ENCODE results near the gene MICAL3. TPM values are rescaled to one million over a fixed set of nuclear protein-coding genes. Genes with fewer than 3 reads are reported as not detected.

MICAL3 gene
- polyA plus RNA-seq, 3 donors, result 0.23 to 0.84 TPM; not detected in 1

GRCh38 chr22:17870407-17870806 is 154.0 kb downstream of the MICAL3 start:
- Mint-ChIP-seq H3K4me1 (peaks cover 8% of the 10 kb centered on the region), H3K36me3 (peaks cover 2% of the 10 kb centered on the region in 2 donors), H3K27me3 (ENCODE audit: low read depth in 3 of 3) (no peaks in the 10 kb centered on the region), H3K9me3 (no peaks in the 10 kb centered on the region), H3K4me3 (no peak overlapping the region), H3K27ac (no peak overlapping the region)
- no peaks in the 10 kb centered on the region for H3K9me3 ChIP-seq (replicated peaks in 1 of 2; ENCODE audit: control insufficient read depth in 1 of 2, insufficient read depth in 1 of 2, low read length in 2 of 2)
- H2AFZ ChIP-seq (ENCODE audit: insufficient read depth, low read depth, low read length, poor library complexity, severe bottlenecking), result no peak overlapping the region
- H3K27me3 ChIP-seq (ENCODE audit: control insufficient read depth in 2 of 2, insufficient read depth in 2 of 2, low read length in 2 of 2), result no peaks in the 10 kb centered on the region
- H4K20me1 ChIP-seq (ENCODE audit: insufficient read depth, low read length), result no peaks in the 10 kb centered on the region
- H3K36me3 ChIP-seq (replicated peaks in 1 of 2; ENCODE audit: control insufficient read depth in 1 of 2, insufficient read depth in 2 of 2, low read length in 2 of 2), result no peaks in the 10 kb centered on the region
- no peak overlapping the region for H3K4me2 ChIP-seq (replicated peaks; ENCODE audit: extremely low read depth, low read length, poor library complexity, severe bottlenecking)
- no peak for TF ChIP-seq CTCF (IDR thresholded peaks at IDR 0.05)
- no peak overlapping the region for H3K27ac ChIP-seq (ENCODE audit: low read depth in 1 of 2, low read length in 2 of 2)
- H3K9ac ChIP-seq (ENCODE audit: insufficient read depth, low read length, poor library complexity, severe bottlenecking), result no peak overlapping the region
- DNase-seq, result no peak
- WGBS (ENCODE audit: insufficient coverage), result 78% methylated on average over 7 of the region's 8 CpGs
- intact Hi-C loops (cut with micrococcal nuclease), result no loop called here
- no peaks in the 10 kb centered on the region for H3K4me1 ChIP-seq (ENCODE audit: control insufficient read depth in 1 of 2, insufficient read depth in 2 of 2, low read length in 2 of 2)
- no peaks in the 10 kb centered on the region for H3K79me2 ChIP-seq (ENCODE audit: insufficient read depth, low read length)
- no peak overlapping the region for H3K4me3 ChIP-seq (replicated peaks in 1 of 3; ENCODE audit: low read depth in 2 of 3, low read length in 3 of 3)

GRCh38 chr22:17869285-17870096 is 154.9 kb downstream of the MICAL3 start:
- Histone ChIP-seq H3K27ac (ENCODE audit: low read depth in 1 of 2, low read length in 2 of 2) (no peak overlapping the region), H2AFZ (ENCODE audit: insufficient read depth, low read depth, low read length, poor library complexity, severe bottlenecking) (no peak overlapping the region), H3K9ac (ENCODE audit: insufficient read depth, low read length, poor library complexity, severe bottlenecking) (no peak overlapping the region), H3K4me2 (replicated peaks; ENCODE audit: extremely low read depth, low read length, poor library complexity, severe bottlenecking) (no peak overlapping the region), H3K36me3 (replicated peaks in 1 of 2; ENCODE audit: control insufficient read depth in 1 of 2, insufficient read depth in 2 of 2, low read length in 2 of 2) (no peaks in the 10 kb centered on the region), H3K9me3 (replicated peaks in 1 of 2; ENCODE audit: control insufficient read depth in 1 of 2, insufficient read depth in 1 of 2, low read length in 2 of 2) (no peaks in the 10 kb centered on the region), H3K79me2 (ENCODE audit: insufficient read depth, low read length) (no peaks in the 10 kb centered on the region), H3K27me3 (ENCODE audit: control insufficient read depth in 2 of 2, insufficient read depth in 2 of 2, low read length in 2 of 2) (no peaks in the 10 kb centered on the region), H3K4me3 (replicated peaks in 1 of 3; ENCODE audit: low read depth in 2 of 3, low read length in 3 of 3) (no peak overlapping the region), H3K4me1 (ENCODE audit: control insufficient read depth in 1 of 2, insufficient read depth in 2 of 2, low read length in 2 of 2) (no peaks in the 10 kb centered on the region), H4K20me1 (ENCODE audit: insufficient read depth, low read length) (no peaks in the 10 kb centered on the region)
- no peak for DNase-seq
- 94% methylated on average over 2 of the region's 9 CpGs for WGBS (ENCODE audit: insufficient coverage)
- intact Hi-C loops (cut with micrococcal nuclease), result no loop called here
- Mint-ChIP-seq H3K4me1 (peaks cover 8% of the 10 kb centered on the region), H3K4me3 (no peak overlapping the region), H3K9me3 (no peaks in the 10 kb centered on the region), H3K27ac (peak overlapping the region in 1 of 7 donors; percentile 37), H3K36me3 (peaks cover 2% of the 10 kb centered on the region in 2 donors), H3K27me3 (ENCODE audit: low read depth in 3 of 3) (no peaks in the 10 kb centered on the region)
- no peak for TF ChIP-seq CTCF (IDR thresholded peaks at IDR 0.05)

All from CD14-positive monocyte (primary cell).